IPS-20b (cell line): ENCODE data around the gene SYT13.

Source experiments
- H3K27ac ChIP-seq: one replicate; pipeline ENCODE4 v1.5.1; 2013; ENCODE audit warnings: low read length
- H3K27me3 ChIP-seq: 2 replicates; pipeline ENCODE4 v1.6.1; 2013; ENCODE audit warnings: mild to moderate bottlenecking, low read length, inconsistent platforms; ENCODE audit not compliant: insufficient read depth
- H3K36me3 ChIP-seq: 2 replicates; pipeline ENCODE4 v1.6.1; 2013; ENCODE audit warnings: low read depth, mild to moderate bottlenecking, inconsistent platforms, low read length, moderate library complexity; ENCODE audit not compliant: insufficient read depth
- H3K4me1 ChIP-seq: 2 replicates; pipeline ENCODE4 v1.6.1; 2013; ENCODE audit warnings: mild to moderate bottlenecking, control low read depth, inconsistent platforms, low read length, moderate library complexity; ENCODE audit not compliant: insufficient read depth
- H3K4me3 ChIP-seq: 2 replicates; pipeline ENCODE4 v1.5.1; 2013; ENCODE audit warnings: mild to moderate bottlenecking, low read length, inconsistent platforms
- H3K9ac ChIP-seq: 2 replicates; pipeline ENCODE4 v1.6.1; 2013; ENCODE audit warnings: low read depth, mild to moderate bottlenecking, inconsistent platforms, low read length, moderate library complexity
- H3K9me3 ChIP-seq: 2 replicates; pipeline ENCODE4 v1.6.1; 2013; ENCODE audit warnings: mild to moderate bottlenecking, low read depth, low read length, inconsistent platforms; ENCODE audit not compliant: insufficient read depth

The SYT13 gene

GRCh38 chr11:45322891-45323600, 36.9 kb upstream of the SYT13 start:
- no peaks in the 10 kb centered on the region; the same call in 1 of the 2 replicates for H3K9me3 ChIP-seq
- H3K27ac ChIP-seq: no peak overlapping the region
- no peak overlapping the region for H3K9ac ChIP-seq
- no peaks in the 10 kb centered on the region for H3K36me3 ChIP-seq
- no peaks in the 10 kb centered on the region; the same call in 1 of the 2 replicates for H3K27me3 ChIP-seq
- H3K4me3 ChIP-seq: no peak overlapping the region
- no peaks in the 10 kb centered on the region for H3K4me1 ChIP-seq

GRCh38 chr11:45322111-45322705, 36.1 kb upstream of the SYT13 start:
- Histone ChIP-seq H3K4me1 (no peaks in the 10 kb centered on the region), H3K4me3 (no peak overlapping the region), H3K36me3 (no peaks in the 10 kb centered on the region), H3K27ac (no peak overlapping the region), H3K27me3 (no peaks in the 10 kb centered on the region; the same call in 1 of the 2 replicates), H3K9ac (no peak overlapping the region), H3K9me3 (no peaks in the 10 kb centered on the region; the same call in 1 of the 2 replicates)

DNA sequence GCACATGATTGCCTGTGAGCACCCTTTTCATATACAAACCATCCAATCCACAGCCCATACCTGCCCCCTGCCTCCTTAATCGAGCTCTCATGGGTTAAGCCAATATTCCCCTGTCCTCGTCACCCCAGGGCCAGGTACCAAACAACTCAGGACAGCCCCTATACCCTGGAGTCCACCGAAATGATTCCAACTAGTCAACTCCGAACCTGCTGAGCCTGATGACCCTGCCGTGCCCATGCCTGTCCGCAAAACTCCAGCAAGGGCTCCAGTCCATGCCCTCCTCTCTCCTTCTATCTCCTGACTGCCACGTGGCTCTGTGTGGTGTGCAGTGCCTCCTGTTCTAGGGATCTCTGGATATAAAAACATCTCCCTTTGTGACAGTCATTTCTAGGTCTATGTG, 35.5 kb upstream of the SYT13 start:
- Histone ChIP-seq H3K9me3 (no peaks in the 10 kb centered on the region), H3K4me1 (no peaks in the 10 kb centered on the region), H3K4me3 (no peak overlapping the region), H3K9ac (no peak overlapping the region), H3K27me3 (no peaks in the 10 kb centered on the region; the same call in 1 of the 2 replicates), H3K27ac (no peak overlapping the region), H3K36me3 (no peaks in the 10 kb centered on the region)

- no peaks in the 10 kb centered on the region for H3K4me1 ChIP-seq
- H3K9ac ChIP-seq: no peak overlapping the region
- no peaks in the 10 kb centered on the region for H3K36me3 ChIP-seq
- no peak overlapping the region for H3K4me3 ChIP-seq
- no peaks in the 10 kb centered on the region for H3K9me3 ChIP-seq
- H3K27me3 ChIP-seq: no peaks in the 10 kb centered on the region; the same call in 1 of the 2 replicates
- no peak overlapping the region for H3K27ac ChIP-seq
Observed at GRCh38 chr11:45321031-45321595, 35.0 kb upstream of the SYT13 start.

GRCh38 chr11:45320371-45320770, 34.2 kb upstream of the SYT13 start:
- H3K9ac ChIP-seq: no peak overlapping the region
- H3K27ac ChIP-seq: no peak overlapping the region
- H3K36me3 ChIP-seq: no peaks in the 10 kb centered on the region
- no peaks in the 10 kb centered on the region; the same call in 1 of the 2 replicates for H3K27me3 ChIP-seq
- no peak overlapping the region for H3K4me3 ChIP-seq
- no peaks in the 10 kb centered on the region for H3K4me1 ChIP-seq
- no peaks in the 10 kb centered on the region for H3K9me3 ChIP-seq

GRCh38 chr11:45319077-45319476, 32.9 kb upstream of the SYT13 start:
- H3K27ac ChIP-seq: no peak overlapping the region
- H3K9me3 ChIP-seq: no peaks in the 10 kb centered on the region
- no peaks in the 10 kb centered on the region for H3K36me3 ChIP-seq
- H3K27me3 ChIP-seq: no peaks in the 10 kb centered on the region; the same call in 1 of the 2 replicates
- no peak overlapping the region for H3K9ac ChIP-seq
- no peak overlapping the region for H3K4me3 ChIP-seq
- no peaks in the 10 kb centered on the region for H3K4me1 ChIP-seq

- H3K9me3 ChIP-seq: no peaks in the 10 kb centered on the region
- H3K36me3 ChIP-seq: no peaks in the 10 kb centered on the region
- no peak overlapping the region for H3K4me3 ChIP-seq
- no peak overlapping the region for H3K9ac ChIP-seq
- no peak overlapping the region for H3K27ac ChIP-seq
- H3K4me1 ChIP-seq: no peaks in the 10 kb centered on the region
- H3K27me3 ChIP-seq: no peaks in the 10 kb centered on the region; the same call in 1 of the 2 replicates
Observed at GRCh38 chr11:45318516-45318915, 32.4 kb upstream of the SYT13 start.

DNA sequence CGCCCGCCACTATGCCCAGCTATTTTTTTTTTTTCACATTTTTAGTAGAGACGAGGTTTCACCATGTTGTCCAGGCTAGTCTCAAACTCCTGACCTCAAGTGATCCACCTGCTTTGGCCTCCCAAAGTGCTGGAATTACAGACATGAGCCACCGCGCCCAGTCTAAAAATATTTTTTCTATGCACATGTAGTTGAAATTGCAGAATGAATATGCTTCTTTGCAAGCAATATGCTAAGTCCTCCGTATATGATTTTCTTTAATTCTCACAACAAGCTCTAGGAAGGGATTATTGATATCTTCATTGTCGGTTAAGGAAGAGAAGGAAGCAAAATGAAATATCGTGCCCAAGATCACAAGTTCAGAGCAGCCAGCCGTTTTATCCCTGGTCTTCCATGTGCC, 30.1 kb upstream of the SYT13 start:
- Histone ChIP-seq H3K27me3 (no peaks in the 10 kb centered on the region; the same call in 1 of the 2 replicates), H3K36me3 (no peaks in the 10 kb centered on the region), H3K27ac (no peak overlapping the region), H3K9ac (no peak overlapping the region), H3K9me3 (no peaks in the 10 kb centered on the region), H3K4me3 (no peak overlapping the region), H3K4me1 (no peaks in the 10 kb centered on the region)

DNA sequence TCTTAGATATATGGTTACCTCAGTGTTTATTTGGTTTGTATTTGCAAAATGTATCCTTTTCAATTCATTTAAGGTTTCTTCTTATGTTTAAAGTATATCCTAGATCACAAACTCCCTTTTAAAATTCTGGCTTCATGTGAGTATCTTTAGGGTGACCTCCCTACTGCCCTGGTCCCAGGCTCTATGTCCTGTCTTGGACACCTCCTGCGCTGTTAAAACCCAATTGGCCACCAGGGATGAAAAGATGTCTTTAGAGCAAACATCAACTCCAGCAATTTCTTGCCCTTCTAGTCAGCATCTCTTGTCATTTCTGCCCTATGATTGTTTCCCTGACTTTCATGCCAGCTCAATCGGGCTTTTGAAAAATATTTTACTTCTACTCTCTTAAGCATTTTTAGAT, 28.8 kb upstream of the SYT13 start:
- Histone ChIP-seq H3K4me1 (no peaks in the 10 kb centered on the region), H3K27ac (no peak overlapping the region), H3K36me3 (no peaks in the 10 kb centered on the region), H3K4me3 (no peak overlapping the region), H3K27me3 (no peaks in the 10 kb centered on the region; the same call in 1 of the 2 replicates), H3K9ac (no peak overlapping the region), H3K9me3 (no peaks in the 10 kb centered on the region)

DNA sequence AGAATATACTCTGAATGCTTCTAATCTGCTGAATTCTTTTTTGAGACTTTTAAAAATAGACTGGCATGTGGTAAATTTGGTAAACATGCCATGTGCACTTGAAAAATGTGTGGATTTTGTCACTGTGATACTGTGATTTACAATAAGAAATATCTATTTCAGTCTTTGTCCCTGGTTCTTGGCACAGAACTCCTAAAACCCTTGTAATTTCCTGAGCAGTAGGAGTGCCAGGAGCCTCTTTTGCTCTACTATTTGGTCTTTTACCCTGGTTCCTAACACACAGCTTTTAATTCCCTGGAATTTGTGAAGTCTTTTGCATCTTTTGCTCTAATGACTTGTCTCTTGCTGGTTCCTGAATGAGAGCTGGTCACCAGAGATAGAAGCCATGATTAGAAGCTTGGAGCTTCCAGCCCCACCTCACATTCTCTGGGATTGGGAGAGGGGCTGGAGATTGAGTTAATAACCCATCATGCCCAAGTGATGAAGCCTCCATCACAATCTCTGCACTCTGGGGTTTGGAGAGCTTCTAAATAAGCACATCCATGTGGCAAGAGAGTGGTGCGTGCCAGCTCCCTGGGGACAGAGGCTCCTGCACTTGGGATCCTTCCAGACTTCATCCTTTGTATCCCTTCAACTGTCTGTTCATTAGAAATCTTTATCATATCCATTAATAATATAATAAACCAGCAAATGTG, 27.2 kb upstream of the SYT13 start:
- Histone ChIP-seq H3K9ac (no peak overlapping the region), H3K4me3 (no peak overlapping the region), H3K27ac (no peak overlapping the region), H3K36me3 (no peaks in the 10 kb centered on the region), H3K27me3 (no peaks in the 10 kb centered on the region; the same call in 1 of the 2 replicates), H3K4me1 (no peaks in the 10 kb centered on the region), H3K9me3 (no peaks in the 10 kb centered on the region)

DNA sequence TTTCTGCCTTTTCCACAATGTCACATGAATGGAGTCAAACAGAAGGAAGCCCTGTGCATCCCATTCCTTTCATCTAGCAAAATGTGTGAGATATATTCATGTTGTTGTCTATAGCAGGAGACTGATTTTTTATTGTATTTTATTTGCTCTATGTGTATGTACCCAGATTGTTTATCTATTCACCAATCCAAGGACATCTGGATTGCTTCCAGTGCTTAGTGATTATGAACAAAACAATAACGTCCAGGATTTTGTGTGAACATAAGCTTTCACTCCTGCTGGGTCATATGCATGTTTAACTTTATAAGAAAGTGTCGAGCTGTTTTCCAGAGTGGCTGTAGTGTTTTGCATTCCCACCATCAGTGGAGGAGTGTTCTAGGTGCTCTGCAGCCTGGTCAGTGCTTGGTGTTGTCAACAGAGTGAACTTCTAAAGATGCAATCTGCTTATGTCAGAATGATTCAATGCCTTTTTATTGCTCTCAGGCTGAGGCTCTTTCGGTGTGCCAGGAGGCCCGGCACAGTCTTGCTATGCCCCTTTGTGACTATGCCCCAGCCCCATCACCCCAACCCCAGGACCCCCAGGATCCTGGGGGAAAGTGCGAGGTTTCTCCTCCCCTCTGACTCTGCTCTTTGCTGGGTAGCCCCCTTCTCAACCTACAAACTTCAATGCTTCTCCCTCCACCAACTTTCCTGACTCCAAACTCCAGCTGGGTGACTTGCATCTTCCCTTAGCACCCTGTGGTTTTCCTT, 19.9 kb upstream of the SYT13 start:
- no peaks in the 10 kb centered on the region for H3K9me3 ChIP-seq
- no peaks in the 10 kb centered on the region for H3K36me3 ChIP-seq
- H3K27me3 ChIP-seq: 0 out of 2 replicates have a peak, but pooled peaks cover 2% of the 10 kb centered on the region
- H3K4me1 ChIP-seq: no peaks in the 10 kb centered on the region
- no peak overlapping the region for H3K4me3 ChIP-seq
- no peak overlapping the region for H3K27ac ChIP-seq
- no peak overlapping the region for H3K9ac ChIP-seq
